ENCODE data around the gene SPPL3. TPM values are rescaled to one million over a fixed set of nuclear protein-coding genes. Genes with fewer than 3 reads are reported as not detected.
A peak's percentile ranks its signal among the peaks of the same experiment; 100 is the strongest.

Gene SPPL3
- total RNA-seq, 2 experiments from 2014 or later: 38.3 to 43.4 TPM

- H3K36me3 ChIP-seq (ENCODE audit: insufficient read depth, low read length): peaks cover 65% of the 10 kb centered on the region
These were observed 140.9 kb downstream of the SPPL3 start for GRCh38 chr12:120763250-120763649.

GRCh38 chr12:120762086-120762485 is 142.1 kb downstream of the SPPL3 start:
- Histone ChIP-seq H3K4me3 (ENCODE audit: low read length) (no peak overlapping the region), H3K36me3 (ENCODE audit: insufficient read depth, low read length) (peaks cover 54% of the 10 kb centered on the region), H3K27me3 (ENCODE audit: control insufficient read depth in 1 of 2, insufficient read depth in 2 of 2, low read length in 2 of 2) (no peaks in the 10 kb centered on the region), H3K27ac (ENCODE audit: low read depth in 1 of 2, low read length in 2 of 2) (no peak overlapping the region), H3K4me1 (ENCODE audit: insufficient read depth, low read length) (peaks cover 25% of the 10 kb centered on the region), H3K9me3 (ENCODE audit: control insufficient read depth in 1 of 2, insufficient read depth in 1 of 2, low read length in 2 of 2) (no peaks in the 10 kb centered on the region)
- H3K4me1 Mint-ChIP-seq (ENCODE audit: low read depth): peaks cover 31% of the 10 kb centered on the region
- H3K27me3 Mint-ChIP-seq: no peaks in the 10 kb centered on the region
- H3K36me3 Mint-ChIP-seq (ENCODE audit: low read depth): peaks cover 62% of the 10 kb centered on the region
- H3K27ac Mint-ChIP-seq: peak overlapping the region; percentile 92
- TF ChIP-seq CTCF (IDR thresholded peaks at IDR 0.05): no peak
- intact Hi-C loops (cut with DNase I, micrococcal nuclease): loop anchor here in 1 of 2 experiments (10.0 kb wide), 1 partner anchor 343 kb away; no protein-coding TSS in a partner anchor
- no peaks in the 10 kb centered on the region for H3K9me3 Mint-ChIP-seq
- POLR2A ChIA-PET: no interaction called here
- CTCF ChIA-PET: no interaction called here
- ATAC-seq (ENCODE audit: poor library complexity): no peak
- H3K4me3 Mint-ChIP-seq: no peak overlapping the region
- DNase-seq: no peak

More at GRCh38 chr12:120763250-120763649, 140.9 kb downstream of the SPPL3 start:
- ChIA-PET POLR2A (interaction anchor here (0.7 kb wide), 1 partner anchor 439 kb away, joined by 3 read pairs; no protein-coding TSS in a partner anchor), CTCF (no interaction called here)
- TF ChIP-seq CTCF (IDR thresholded peaks at IDR 0.05): no peak
- Mint-ChIP-seq H3K4me1 (ENCODE audit: low read depth) (peaks cover 31% of the 10 kb centered on the region), H3K9me3 (no peaks in the 10 kb centered on the region), H3K27me3 (no peaks in the 10 kb centered on the region), H3K4me3 (no peak overlapping the region), H3K27ac (peak overlapping the region; percentile 92), H3K36me3 (ENCODE audit: low read depth) (peaks cover 74% of the 10 kb centered on the region)
- H3K4me1 ChIP-seq (ENCODE audit: insufficient read depth, low read length): peaks cover 25% of the 10 kb centered on the region
- no peak for ATAC-seq (ENCODE audit: poor library complexity)
- H3K9me3 ChIP-seq (ENCODE audit: control insufficient read depth in 1 of 2, insufficient read depth in 1 of 2, low read length in 2 of 2): no peaks in the 10 kb centered on the region
- DNase-seq: no peak
- intact Hi-C loops (cut with DNase I, micrococcal nuclease): loop anchor here in 1 of 2 experiments (10.0 kb wide), 1 partner anchor 342 kb away; no protein-coding TSS in a partner anchor
- H3K27me3 ChIP-seq (ENCODE audit: control insufficient read depth in 1 of 2, insufficient read depth in 2 of 2, low read length in 2 of 2): no peaks in the 10 kb centered on the region
- H3K4me3 ChIP-seq (ENCODE audit: low read length): no peak overlapping the region
- H3K27ac ChIP-seq (ENCODE audit: low read depth in 1 of 2, low read length in 2 of 2): no peak overlapping the region

GRCh38 chr12:120761519-120761934 is 142.6 kb downstream of the SPPL3 start:
- Histone ChIP-seq H3K27ac (ENCODE audit: low read depth in 1 of 2, low read length in 2 of 2) (peak overlapping the region; percentile 4 to 47), H3K4me1 (ENCODE audit: insufficient read depth, low read length) (peaks cover 25% of the 10 kb centered on the region), H3K27me3 (ENCODE audit: control insufficient read depth in 1 of 2, insufficient read depth in 2 of 2, low read length in 2 of 2) (no peaks in the 10 kb centered on the region), H3K36me3 (ENCODE audit: insufficient read depth, low read length) (peaks cover 48% of the 10 kb centered on the region), H3K9me3 (ENCODE audit: control insufficient read depth in 1 of 2, insufficient read depth in 1 of 2, low read length in 2 of 2) (no peaks in the 10 kb centered on the region), H3K4me3 (ENCODE audit: low read length) (no peak overlapping the region)
- peaks cover 57% of the 10 kb centered on the region for H3K36me3 Mint-ChIP-seq (ENCODE audit: low read depth)
- no peak for TF ChIP-seq CTCF (IDR thresholded peaks at IDR 0.05)
- ChIA-PET POLR2A (no interaction called here), CTCF (no interaction called here)
- H3K27ac Mint-ChIP-seq: peak overlapping the region; percentile 92
- no peak overlapping the region for H3K4me3 Mint-ChIP-seq
- DNase-seq: no peak
- intact Hi-C loops (cut with DNase I, micrococcal nuclease): loop anchor here in 1 of 2 experiments (10.0 kb wide), 1 partner anchor 343 kb away; no protein-coding TSS in a partner anchor
- no peaks in the 10 kb centered on the region for H3K9me3 Mint-ChIP-seq
- H3K4me1 Mint-ChIP-seq (ENCODE audit: low read depth): peaks cover 31% of the 10 kb centered on the region
- H3K27me3 Mint-ChIP-seq: no peaks in the 10 kb centered on the region
- ATAC-seq (ENCODE audit: poor library complexity): peak; percentile 33
